ENCODE data around the gene ZMYM4.
"Not testable (repeated sequence)": the region's sequence is repeated elsewhere in the genome, so short reads cannot be mapped to it uniquely, and the experiment has no call there.

Gene ZMYM4

DNA sequence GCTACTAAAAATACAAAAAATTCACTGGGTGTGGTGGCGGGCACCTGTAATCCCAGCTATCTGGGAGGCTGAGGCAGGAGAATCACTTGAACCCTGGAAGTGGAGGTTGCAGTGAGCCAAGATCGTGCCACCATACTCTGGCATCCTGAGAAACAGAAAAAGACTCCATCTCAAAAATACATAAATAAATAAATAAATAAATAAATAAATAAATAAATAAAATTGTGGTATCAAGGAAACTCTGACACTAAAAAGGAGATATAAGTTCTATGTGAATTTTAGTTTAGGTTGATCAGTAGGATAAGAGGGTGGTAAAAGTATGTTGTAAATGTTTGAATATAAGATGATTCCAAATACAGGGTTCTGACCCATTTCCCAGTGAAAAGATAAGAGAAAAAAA is 63.1 kb downstream of the ZMYM4 start:
- DNase-seq = not testable (repeated sequence)

DNA sequence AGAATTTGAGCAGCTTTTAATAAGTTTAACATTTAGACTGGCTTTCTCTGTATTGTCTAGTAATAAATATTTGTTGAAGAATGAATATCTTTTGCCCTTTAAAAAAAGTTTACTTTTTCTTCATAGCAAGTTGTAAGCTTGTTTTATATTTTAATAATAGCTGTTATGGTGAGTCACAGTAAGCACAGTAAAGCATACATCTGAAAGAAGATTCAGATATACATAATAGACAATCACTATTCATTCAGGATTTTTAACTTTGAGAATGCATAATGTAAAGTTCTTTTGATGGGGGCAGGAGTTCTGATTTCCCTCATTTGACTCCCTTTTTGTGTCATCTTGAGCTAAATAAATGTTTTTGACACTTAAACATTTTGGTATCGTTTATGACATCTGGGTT is 66.0 kb downstream of the ZMYM4 start:
- DNase-seq = no peak

DNA sequence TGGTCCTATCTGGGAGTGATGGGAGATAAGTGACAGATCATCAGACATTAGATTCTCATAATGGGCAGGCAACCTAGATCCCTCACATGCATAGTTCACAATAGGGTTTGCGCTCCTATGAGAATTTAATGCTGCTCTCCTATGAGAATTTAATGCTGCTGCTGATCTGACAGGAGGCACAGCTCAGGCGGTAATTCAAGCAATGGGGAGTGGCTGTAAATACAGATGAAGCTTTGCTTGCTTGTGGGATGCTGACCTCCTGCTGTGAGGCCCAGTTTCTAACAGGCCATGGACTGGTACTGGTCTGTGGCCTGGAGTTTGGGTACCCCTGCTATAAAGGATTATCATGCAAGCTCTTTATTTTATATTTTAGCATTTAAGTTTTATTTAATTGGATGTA is 72.0 kb downstream of the ZMYM4 start:
- no peak for DNase-seq

DNA sequence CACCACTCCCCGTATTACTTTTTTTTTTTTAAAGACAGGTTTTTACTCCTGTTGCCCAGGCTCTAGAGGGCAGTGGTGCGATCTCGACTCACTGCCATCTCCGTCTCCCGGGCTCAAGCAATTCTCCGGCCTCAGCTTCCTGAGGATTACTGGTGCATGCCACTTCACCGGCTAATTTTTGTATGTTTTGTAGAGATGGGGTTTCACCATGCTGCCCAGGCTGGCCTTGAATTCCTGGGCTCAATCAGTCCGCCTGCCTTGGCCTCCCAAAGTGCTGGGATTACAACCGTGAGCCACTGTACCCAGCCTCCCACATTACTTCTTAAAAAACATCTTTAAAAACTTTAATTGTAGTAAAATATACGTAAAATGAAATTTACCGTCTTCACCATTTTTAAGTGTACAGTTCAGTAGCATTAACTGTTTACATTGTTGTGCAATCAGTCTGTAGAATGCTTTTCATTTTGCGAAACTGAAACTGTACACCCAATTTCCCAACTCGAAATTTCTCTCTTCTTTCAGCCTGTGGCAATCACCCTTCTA is 77.0 kb downstream of the ZMYM4 start:
- peak; percentile 24 for DNase-seq

DNA sequence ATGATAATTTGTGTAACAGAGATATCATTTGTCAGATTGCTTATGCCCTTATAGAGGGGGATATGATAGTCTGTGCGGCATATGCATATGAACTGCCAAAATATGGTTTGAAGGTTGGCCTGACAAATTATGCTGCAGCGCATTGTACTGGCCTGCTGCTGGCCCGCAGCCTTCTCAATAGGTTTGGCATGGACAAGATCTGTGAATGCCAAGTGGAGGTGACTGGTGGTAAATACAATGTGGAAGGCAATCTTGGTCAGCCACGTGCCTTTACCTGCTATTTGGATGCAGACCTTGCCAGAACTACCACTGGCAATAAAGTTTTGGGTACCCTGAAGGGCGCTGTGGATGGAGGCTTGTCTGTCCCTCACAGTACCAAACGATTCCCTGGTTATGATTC is 82.4 kb downstream of the ZMYM4 start:
- DNase-seq = no peak

DNA sequence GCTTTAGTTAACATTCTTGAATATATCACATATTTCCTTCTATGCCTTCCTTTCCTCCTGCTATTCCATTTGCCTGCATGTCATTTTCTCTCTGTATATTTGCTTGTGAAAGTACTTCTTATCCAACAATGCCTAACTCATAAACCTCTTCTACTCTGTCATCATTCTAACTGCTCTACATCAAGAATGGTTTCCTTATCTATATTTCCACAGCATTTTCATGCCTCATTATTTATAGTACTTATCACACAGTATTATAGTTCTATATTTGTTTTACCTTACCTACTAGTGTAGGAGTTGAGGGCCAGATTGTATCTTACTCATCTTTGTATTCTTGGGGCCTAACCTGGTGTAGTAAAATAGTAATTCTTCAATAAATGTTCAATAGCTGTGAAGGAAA is 91.5 kb downstream of the ZMYM4 start:
- peak; percentile 11 for DNase-seq

DNA sequence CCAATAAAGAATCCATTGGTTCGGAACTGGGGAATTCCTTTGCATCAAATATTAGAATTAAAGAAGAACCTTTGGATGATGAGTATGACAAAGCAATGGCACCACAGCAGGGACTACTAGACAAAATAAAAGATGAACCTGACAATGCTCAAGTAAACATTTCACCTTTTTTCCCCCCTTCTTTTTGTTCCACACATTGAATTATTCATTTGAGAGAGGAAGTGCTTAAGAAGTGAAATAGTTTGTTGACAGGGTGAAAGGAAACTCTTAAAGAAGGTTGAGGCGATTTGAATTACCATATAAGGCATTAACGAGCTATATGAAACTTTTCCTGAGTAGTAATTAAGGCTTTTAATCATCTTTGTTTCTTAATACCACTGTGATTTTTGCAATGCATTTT is 93.1 kb downstream of the ZMYM4 start:
- no peak for DNase-seq

DNA sequence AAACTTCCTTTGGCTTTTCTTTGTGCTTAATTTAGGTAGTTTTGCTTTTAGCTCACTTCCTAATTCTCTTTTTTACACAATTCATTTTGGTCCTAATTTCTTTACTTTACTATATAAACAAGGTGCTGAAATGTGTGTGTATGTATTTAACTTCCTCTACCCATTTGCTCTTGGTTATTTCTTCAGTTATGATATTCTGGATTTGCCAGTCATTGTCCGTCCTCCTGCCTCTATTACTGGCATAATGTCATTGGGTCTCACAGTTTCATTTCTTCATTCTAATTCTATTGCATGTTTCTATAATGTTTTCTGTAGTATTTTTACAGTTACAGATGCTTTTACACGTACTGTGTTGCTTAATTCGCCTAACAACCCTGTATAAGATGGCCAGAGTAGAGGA is 96.2 kb downstream of the ZMYM4 start:
- DNase-seq = no peak

DNA sequence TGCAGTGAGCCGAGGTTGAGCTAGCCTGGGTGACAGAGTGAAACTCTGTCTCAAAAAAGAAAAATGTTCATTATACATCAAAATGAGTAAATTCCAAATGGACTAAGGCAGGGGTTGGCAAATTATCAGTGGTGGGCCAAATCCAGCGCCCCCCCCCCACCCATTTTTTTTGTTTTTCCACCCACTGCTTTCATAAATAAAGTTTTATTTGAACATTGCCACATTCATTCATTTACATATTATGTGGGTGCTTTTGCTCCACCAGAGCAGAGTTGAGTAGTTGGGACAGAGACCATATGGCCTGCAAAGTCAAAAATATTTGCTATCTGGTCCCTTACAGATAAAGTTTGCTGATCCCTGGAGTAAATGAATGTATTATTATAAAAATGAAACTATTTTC is 99.4 kb downstream of the ZMYM4 start:
- no peak for DNase-seq

DNA sequence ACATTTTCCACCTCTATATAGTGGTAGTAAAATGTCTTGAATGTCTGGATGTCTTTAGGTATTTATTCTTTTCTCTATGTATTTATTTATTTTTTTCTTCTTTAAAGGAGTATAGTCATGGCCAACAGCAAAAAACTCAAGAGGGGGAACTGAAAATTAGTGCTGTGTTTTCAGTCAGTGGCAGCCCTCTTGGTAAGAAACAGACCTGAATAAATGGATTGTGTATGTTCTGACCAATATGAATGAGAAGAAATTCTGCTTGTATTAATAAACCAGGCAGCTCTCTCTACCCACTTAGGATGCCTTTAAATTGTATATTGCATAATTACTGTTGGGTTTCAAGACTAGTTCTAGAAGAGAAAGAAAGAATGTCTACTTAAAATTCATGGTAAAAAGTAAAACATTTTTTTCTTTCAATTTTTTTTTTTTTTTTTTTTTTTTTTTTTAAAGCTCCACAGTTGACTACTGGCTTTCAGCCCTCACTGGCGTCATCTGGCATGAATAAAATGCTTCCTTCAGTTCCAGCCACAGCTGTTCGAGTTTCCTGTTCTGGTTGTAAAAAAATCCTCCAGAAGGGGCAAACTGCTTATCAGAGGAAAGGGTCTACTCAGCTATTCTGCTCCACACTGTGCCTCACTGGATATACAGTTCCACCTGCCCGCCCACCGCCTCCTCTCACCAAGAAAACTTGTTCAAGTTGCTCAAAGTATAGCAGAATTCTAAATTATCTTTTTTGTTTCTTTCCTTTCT is 101.6 kb downstream of the ZMYM4 start:
- DNase-seq = peak; percentile 71

DNA sequence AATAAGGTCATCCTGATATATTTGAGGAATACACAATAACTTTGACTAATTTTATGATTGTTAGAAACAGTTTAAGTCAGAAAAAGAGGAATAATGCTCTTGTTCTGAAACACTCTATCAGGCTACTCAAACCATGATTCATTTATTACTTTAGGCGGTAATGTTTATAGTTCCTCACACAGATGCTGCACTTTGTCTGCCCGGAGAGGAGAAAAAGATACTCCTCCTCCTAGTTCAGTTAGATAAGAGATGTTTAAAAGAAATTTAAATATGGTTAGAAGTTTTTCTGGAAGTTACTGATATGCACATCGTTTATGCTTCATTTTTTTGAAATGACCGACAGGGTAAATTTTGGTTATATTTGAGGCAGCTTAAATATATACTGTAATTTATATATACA is 103.0 kb downstream of the ZMYM4 start:
- DNase-seq = peak; percentile 63

DNA sequence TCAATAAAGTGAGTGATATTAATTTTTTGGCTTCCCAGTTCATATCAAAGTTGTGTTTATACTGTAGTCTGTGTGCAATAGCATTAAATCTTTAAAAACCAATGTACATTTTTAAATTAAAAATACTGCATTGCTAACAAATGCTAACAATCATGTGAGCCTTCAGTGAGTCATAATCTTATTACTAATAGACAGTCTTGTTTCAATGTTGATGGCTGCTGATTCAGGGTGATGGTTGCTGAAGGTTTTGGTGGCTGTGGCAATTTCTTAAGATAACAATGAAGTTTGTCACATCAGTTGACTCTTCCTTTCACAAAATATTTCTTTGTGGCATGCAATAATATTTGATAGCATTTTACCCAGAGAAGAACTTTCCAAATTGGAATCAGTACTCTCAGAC is 109.0 kb downstream of the ZMYM4 start:
- no peak for DNase-seq

DNA sequence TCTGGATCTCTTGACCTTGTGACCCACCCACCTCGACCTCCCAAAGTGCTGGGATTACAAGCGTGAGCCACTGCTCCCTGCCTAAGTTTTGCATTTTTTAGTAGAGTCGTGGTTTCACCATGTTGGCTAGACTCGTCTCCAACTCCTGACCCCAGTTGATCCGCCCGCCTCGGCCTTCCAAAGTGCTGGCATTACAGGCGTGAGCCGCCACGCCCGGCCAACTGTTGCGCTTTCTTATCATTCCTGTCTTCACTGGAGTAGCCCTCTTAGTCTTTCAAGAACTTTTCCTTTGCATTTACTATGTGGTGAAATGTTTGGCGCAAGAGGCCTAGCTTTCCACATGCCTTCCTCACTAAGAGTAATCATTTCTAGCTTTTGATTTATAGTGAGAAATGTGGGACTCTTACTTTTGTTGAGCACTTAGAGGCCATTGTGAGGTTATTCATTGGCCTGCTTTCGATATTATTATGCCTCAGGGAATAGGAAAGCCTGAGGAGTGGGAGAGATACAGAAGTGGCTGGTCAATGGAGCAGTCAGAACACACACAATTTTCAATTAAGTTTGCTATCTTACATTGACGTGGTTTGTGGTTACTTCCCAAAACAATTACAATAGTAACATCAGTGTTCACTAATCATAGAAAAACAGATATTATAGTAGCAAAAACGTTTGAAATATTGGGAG is 111.0 kb downstream of the ZMYM4 start:
- DNase-seq = no peak

DNA sequence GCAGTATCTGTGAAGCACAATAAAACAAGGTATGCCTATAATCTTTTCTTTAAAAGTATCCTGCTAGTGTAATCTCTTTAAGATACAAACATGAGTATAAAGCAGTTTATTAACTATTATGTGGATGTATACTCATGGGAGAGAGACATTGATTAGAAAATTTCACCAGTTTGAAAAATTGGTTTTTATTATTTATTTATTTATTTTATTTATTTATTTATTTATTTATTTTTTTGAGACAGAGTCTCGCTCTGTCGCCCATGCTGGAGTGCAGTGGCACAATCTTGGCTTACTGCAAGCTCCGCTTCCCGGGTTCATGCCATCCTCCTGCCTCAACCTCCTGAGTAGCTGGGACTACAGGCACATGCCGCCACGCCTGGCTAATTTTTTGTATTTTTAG is 111.6 kb downstream of the ZMYM4 start:
- DNase-seq = not testable (repeated sequence)

DNA sequence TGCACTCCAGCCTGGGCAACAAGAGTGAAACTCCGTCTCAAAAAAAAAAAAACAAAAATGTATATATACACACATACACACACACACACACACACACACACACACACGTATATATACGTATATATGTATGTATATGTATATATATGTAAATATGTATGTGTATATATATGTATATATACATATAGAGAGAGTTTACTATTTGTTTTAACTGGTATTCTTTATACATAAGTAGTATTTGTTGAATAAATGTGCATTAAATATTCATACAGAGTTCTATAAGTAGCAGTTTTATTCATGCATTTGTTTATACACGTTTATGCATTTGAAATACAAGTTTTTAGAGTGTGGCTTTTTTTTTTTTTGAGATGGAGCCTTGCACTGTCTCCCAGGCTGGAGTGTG is 113.6 kb downstream of the ZMYM4 start:
- DNase-seq = no peak

DNA sequence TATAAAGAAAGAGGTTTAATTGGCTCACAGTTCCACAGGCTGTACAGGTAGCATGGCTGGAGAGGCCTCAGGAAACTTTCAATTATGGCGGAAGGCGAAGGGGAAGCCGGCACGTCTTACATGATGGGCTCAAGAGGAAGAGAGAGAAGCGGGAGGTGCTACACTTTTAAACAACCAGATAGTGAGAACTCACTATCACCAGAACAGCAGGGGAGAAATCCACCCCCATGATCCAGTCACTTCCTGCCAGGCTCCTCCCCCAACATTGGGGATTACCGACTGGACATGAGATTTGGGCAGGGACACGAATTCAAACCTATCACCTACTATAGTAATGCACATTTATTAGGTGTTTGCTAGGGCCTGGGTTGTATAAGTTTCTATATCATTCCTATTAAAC is 117.8 kb downstream of the ZMYM4 start:
- DNase-seq = no peak

DNA sequence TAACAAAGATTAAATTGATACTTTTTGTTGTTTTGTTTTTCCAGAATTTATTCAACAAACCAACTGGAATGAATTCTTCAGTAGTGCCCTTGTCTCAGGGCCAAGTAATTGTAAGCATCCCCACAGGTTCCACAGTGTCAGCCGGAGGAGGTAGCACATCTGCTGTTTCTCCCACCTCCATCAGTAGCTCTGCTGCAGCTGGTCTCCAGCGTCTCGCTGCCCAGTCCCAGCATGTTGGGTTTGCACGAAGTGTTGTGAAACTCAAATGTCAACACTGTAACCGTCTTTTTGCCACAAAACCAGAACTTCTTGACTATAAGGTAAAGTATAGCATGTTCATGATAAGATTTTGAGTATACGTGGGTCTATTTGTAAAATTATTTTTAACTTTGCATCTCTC is 118.5 kb downstream of the ZMYM4 start:
- DNase-seq = peak; percentile 42

DNA sequence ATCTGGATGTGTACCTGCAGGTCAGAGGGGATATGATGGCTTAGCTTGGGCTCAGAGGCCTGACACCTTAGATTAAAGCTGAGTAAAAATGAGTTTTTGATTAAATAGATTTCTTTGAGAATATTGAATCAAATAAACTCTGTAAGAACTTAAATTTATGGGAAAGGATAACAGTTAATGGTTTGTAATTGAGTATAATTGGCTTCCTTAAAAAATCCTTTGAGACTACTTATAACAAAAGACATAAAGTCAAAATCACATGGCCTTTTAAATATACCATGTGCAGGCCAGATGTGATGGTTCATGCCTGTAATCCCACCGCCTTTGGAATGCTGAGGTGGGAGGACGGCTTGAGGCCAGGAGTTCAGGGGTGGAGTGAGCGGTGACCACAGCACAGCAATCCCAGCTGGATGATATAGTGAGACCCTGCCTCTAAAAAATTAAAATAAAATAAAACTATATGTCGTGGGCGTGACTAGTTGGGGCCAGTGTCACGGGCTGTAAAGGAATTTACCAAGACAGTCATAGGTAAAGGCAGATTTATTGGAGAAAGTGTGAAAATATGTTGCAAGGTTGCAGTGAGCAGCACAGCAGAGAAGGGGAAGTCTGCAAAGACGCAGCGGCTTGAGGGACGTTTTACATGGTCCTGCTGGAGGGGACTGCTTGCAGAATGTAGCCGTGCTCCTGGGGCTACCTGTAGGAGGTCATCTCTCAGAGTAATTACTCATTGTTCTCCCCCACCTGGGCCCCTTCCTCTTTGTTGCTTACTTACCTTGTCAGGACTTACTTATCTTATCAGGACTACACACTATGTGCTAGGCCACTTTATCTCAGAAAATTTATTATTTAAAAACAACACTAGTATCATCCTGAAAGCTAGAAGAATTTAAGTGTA is 122.3 kb downstream of the ZMYM4 start:
- no peak for DNase-seq

DNA sequence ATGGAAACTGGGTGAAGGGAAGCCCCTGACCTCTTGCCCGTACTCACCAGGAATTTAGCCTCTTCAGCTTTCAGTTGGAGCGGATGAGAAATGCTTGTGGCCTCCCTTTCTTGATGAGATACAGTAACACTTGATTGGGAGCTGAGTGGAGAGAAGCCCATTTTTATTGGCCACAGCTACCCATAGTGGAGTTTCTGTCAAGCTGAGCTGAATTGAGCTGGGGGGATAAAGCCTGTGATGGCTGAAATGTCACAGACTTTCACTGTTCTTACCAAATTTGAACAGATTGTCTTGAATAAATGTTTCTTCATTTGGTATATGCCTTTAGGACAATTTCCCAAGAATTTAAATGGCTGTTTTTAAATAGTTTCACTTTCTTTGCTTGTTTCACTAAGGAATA is 125.9 kb downstream of the ZMYM4 start:
- no peak for DNase-seq

DNA sequence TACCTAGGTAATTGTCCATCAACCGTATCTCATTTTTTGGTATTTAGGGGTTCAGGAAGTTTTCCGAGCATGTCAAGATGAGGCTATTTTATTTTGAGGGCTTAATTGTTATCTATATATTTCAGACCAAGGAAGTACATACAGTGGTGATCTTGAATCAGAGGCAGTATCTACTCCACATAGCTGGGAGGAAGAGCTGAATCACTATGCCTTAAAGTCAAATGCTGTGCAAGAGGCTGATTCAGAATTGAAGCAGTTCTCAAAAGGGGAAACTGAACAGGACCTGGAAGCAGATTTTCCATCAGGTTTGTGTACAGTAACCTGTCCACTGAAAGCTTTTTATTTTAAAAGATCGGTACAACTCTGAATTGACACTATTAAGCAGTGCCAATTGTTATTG is 130.2 kb downstream of the ZMYM4 start:
- DNase-seq = no peak

DNA sequence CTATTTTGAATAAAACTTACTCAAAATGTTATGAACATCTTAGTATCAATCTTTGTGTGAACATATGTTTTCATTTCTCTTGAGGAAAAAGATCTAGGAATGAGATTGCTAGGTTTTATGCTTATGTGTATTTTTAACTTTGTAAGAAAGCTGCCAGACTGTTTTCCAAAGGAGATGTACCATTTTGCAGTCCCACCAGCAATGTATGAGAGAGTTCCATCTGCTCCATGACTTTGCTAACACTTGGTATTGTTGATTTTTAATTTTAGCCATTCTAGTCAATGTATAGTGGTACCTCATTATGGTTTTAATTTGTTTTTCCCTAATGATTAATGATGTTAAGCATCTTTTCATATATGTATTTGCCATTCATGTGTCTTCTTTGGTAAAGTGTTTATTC is 132.5 kb downstream of the ZMYM4 start:
- DNase-seq = no peak

DNA sequence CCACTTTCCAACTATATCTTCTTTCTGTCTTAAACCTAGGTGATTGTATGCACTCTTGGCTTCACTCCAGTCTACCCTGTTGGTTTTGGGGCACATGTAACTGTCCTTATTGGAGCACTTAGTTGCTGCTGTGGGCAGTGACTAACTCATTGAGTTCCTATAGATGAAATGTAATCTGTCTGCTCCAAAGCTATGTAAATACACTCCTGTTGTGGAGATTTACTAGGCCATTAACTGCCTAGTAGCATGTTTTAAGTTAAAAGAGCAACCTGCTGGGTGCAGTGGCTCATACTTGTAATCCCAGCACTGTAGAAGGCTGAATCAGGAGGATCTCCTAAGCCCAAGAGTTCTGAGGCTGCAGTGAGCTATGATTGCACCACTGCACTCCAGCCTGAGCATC is 137.6 kb downstream of the ZMYM4 start:
- DNase-seq = no peak

DNA sequence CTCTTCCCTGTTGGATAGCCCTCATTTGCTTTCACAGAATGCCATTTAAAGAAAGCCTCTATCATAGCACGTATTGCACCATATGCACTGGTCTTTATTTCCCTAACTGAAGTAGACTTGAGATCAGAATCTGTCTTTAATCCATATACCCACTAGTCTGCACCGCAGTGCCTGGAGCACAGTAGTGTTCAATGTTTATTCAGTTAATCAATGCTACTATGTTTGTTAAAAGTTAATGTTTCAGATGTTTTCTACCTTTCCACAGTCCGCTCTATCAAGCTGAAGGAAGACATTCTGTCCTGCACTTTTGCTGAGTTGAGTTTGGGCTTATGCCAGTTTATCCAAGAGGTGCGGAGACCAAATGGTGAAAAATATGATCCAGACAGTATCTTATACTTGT is 139.2 kb downstream of the ZMYM4 start:
- DNase-seq = no peak

DNA sequence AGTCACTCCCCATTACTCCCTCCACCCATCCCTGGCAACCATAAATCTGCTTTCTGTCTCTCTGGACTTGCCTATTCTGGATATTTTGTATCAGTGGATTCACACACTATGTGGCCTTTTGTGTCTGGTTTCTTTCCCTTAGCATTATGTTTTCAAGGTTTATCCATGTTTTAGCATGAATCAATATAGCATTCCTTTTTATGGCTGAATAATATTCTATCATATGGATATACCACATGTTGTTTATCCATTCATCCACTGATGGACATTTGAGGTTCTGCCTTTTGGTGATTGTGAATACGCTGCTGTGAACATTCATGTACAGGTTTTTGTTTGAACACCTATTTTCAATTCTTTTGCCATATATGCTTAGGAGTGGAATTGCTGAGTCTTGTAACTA is 140.4 kb downstream of the ZMYM4 start:
- no peak for DNase-seq
